HL-60/S4 treated with retinoic acid at 250 ng/mL for 4 days and 3 days (cell line): ENCODE data around the gene ZBED5.
"Not testable (repeated sequence)": the region's sequence is repeated elsewhere in the genome, so short reads cannot be mapped to it uniquely, and the experiment has no call there.

Experiments
- in situ Hi-C: fragments of 300-500 bp; cut with MboI; formaldehyde crosslinking; loops from 2 replicates; pipeline ENCODE4 v1.7.0; 2022; ENCODE audit warnings: low sequenced_read_pairs

The ZBED5 gene

GRCh38 chr11:10857709-10858438 lies at the start of gene ZBED5:
TSS of gene ZBED5 (minus strand) at chr11:10858053. CDS start at chr11:10854945, 3,108 bp downstream.
- in situ Hi-C loops = no loop called here

- in situ Hi-C loops = no loop called here
Observed at GRCh38 chr11:10906521-10906920, 48.7 kb upstream of the ZBED5 start.

GRCh38 chr11:10902301-10903063 lies 44.6 kb upstream of the ZBED5 start:
- in situ Hi-C loops = no loop called here

- in situ Hi-C loops = no loop called here
Observed at GRCh38 chr11:10900681-10901415, 43.0 kb upstream of the ZBED5 start.

GRCh38 chr11:10899121-10899830 lies 41.4 kb upstream of the ZBED5 start:
- in situ Hi-C loops = no loop called here

- in situ Hi-C loops = no loop called here
Observed at GRCh38 chr11:10898763-10899025, 40.8 kb upstream of the ZBED5 start.

GRCh38 chr11:10898003-10898762 lies 40.3 kb upstream of the ZBED5 start:
- in situ Hi-C loops = no loop called here

GRCh38 chr11:10897150-10897549 lies 39.3 kb upstream of the ZBED5 start:
- in situ Hi-C loops = no loop called here

- in situ Hi-C loops = no loop called here
Observed at GRCh38 chr11:10896493-10896892, 38.6 kb upstream of the ZBED5 start.

GRCh38 chr11:10895285-10895684 lies 37.4 kb upstream of the ZBED5 start:
- in situ Hi-C loops = no loop called here

GRCh38 chr11:10894666-10895065 lies 36.8 kb upstream of the ZBED5 start:
- in situ Hi-C loops = no loop called here

- in situ Hi-C loops = no loop called here
Observed at GRCh38 chr11:10893714-10894151, 35.9 kb upstream of the ZBED5 start.

GRCh38 chr11:10892250-10892649 lies 34.4 kb upstream of the ZBED5 start:
- in situ Hi-C loops = no loop called here

- in situ Hi-C loops = no loop called here
Observed at GRCh38 chr11:10891151-10891720, 33.4 kb upstream of the ZBED5 start.

GRCh38 chr11:10890083-10890482 lies 32.2 kb upstream of the ZBED5 start:
- in situ Hi-C loops = not testable (repeated sequence)

- in situ Hi-C loops = no loop called here
Observed at GRCh38 chr11:10887307-10887706, 29.5 kb upstream of the ZBED5 start.

GRCh38 chr11:10886652-10887250 lies 28.9 kb upstream of the ZBED5 start:
- in situ Hi-C loops = no loop called here

GRCh38 chr11:10885703-10886363 lies 28.0 kb upstream of the ZBED5 start:
- in situ Hi-C loops = no loop called here

GRCh38 chr11:10884292-10884691 lies 26.4 kb upstream of the ZBED5 start:
- in situ Hi-C loops = not testable (repeated sequence)
